H1 (cell line): ENCODE results near the gene HSD17B1. TPM values are rescaled to one million over a fixed set of nuclear protein-coding genes. Genes with fewer than 3 reads are reported as not detected.

ENCODE experiments used
- SAP30 ChIP-seq: fragments of 300-600 bp; sonication (generic); IDR thresholded peaks from 2 replicates; pipeline ENCODE4 v1.7.1; 2012; ENCODE audit warnings: low read length, moderate library complexity, mild to moderate bottlenecking, inconsistent platforms; ENCODE audit not compliant: insufficient read depth, insufficient replicate concordance
- SP2 ChIP-seq: IDR thresholded peaks from 2 replicates; pipeline ENCODE4 v1.6.1; 2012; ENCODE audit warnings: mild to moderate bottlenecking, low read length, inconsistent platforms
- polyA plus RNA-seq, 7 experiments: library from polyadenylated mRNA; depleted of rRNA in 3 of 7; stranded (reverse) in 5 of 7; unstranded in 2 of 7; fragments of >200 nt in 5 of 7; fragments of 200-250 nt in 2 of 7; gene quantifications; 1 replicate in 5 of 7; 2 replicates in 1 of 7; 4 replicates in 1 of 7; pipeline versions ENCODE4 v1.2.1 to v1.2.3, GENCODE V29; 2011 to 2013; ENCODE audit warnings: missing spikeins in 2 of 7, mixed read lengths in 2 of 7
- total RNA-seq: library from RNA; stranded (reverse); fragmentation: NEBNext Ultra II Directional; extraction: Animal tissue kit (Norgen Biotek cat#: 25700); gene quantifications from 2 replicates; pipeline ENCODE4 v1.2.1, GENCODE V29; 2021
- TF ChIP-seq, protein P1 (sequence below): IDR thresholded peaks from 2 replicates; pipeline ENCODE4 v1.6.1; 2011; ENCODE audit warnings: low read length, improper control_type of control experiment

The HSD17B1 gene
- total and polyA plus RNA-seq, 2 of the 8 experiments (the other 6 are each of a cell fraction or from before 2014, with no cell fraction given), result 0.88 to 1.0 TPM

DNA sequence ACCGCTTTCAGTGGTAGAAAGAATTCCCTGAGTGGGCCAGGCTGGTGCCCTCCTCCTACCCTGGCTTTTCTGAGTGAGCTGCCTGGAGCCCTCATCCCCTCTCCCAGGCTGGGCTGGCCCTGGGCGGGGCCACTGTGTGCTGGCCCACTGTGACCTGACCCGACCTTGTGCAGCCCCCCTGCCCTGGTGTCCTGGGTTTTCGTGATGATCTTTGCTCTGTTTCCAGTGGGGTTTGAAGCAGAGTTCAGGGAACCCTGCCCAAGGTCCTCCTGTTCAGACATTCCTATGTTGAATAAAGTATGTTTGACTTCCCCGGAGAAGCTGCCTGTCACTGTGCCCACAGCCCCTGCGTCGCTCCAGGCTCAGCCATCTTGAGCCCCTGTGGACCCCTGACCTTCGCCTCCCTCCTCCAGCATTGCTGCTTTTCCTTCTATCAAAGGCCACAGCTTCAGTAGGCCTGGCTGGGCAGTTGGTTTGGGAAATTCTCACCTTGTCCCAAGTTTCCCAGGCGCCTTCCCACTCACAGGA lies 30.4 kb upstream of the HSD17B1 start (continued):
- TF ChIP-seq, protein P1, sequence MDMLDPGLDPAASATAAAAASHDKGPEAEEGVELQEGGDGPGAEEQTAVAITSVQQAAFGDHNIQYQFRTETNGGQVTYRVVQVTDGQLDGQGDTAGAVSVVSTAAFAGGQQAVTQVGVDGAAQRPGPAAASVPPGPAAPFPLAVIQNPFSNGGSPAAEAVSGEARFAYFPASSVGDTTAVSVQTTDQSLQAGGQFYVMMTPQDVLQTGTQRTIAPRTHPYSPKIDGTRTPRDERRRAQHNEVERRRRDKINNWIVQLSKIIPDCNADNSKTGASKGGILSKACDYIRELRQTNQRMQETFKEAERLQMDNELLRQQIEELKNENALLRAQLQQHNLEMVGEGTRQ, result no peak
- no peak for TF ChIP-seq SP2
- no peak for TF ChIP-seq SAP30
